Measurements from ENCODE around the gene LPAR1. TPM values are rescaled to one million over a fixed set of nuclear protein-coding genes. Genes with fewer than 3 reads are reported as not detected.

Gene LPAR1
- total and polyA plus RNA-seq, 2 donors (not counting 1 experiment from before 2014, with no cell fraction given), result 0.06 TPM; not detected in 1

DNA sequence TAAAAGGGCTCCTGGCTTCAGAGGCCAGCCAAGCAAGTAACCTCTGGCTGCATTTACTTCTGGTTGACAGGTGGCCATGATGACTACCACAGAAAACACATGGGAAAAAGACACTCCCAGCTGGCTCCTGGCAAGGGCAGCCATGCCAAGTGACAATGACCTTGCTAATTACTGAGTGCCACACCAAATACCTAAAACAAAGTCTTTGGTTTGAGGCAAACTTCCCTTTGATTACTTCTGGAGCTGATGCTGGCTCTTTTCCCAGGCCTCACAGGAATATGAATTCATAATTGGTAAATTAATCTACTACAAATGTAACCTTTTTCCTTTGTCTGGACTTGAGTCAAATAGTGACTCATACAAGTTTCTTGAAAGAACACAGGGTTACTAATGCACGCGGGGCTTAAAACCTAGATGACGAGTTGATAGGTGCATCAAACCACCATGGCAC lies 61.0 kb downstream of the LPAR1 start:
- Mint-ChIP-seq H3K27ac (no peak overlapping the region), H3K27me3 (no peaks in the 10 kb centered on the region), H3K4me1 (no peaks in the 10 kb centered on the region), H3K9me3 (ENCODE audit: insufficient read depth) (peaks cover 2% of the 10 kb centered on the region), H3K4me3 (no peak overlapping the region)
- ATAC-seq (ENCODE audit: low read depth) (no peak), DNase-seq (no peak)
- H3K4me2 ChIP-seq (replicated peaks; ENCODE audit: low read depth, low read length, poor library complexity, severe bottlenecking), result no peak overlapping the region
- WGBS (ENCODE audit: insufficient coverage), result 90% methylated on average over 3 of the region's 3 CpGs
- CTCF ChIA-PET, result no interaction called here
- intact Hi-C loops (cut with micrococcal nuclease), result no loop called here
- TF ChIP-seq EZH2 (IDR thresholded peaks at IDR 0.05; ENCODE audit: borderline replicate concordance, insufficient read depth, low read depth, low read length, poor library complexity, severe bottlenecking), result no peak
- TF ChIP-seq, protein P1, sequence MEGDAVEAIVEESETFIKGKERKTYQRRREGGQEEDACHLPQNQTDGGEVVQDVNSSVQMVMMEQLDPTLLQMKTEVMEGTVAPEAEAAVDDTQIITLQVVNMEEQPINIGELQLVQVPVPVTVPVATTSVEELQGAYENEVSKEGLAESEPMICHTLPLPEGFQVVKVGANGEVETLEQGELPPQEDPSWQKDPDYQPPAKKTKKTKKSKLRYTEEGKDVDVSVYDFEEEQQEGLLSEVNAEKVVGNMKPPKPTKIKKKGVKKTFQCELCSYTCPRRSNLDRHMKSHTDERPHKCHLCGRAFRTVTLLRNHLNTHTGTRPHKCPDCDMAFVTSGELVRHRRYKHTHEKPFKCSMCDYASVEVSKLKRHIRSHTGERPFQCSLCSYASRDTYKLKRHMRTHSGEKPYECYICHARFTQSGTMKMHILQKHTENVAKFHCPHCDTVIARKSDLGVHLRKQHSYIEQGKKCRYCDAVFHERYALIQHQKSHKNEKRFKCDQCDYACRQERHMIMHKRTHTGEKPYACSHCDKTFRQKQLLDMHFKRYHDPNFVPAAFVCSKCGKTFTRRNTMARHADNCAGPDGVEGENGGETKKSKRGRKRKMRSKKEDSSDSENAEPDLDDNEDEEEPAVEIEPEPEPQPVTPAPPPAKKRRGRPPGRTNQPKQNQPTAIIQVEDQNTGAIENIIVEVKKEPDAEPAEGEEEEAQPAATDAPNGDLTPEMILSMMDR (IDR thresholded peaks at IDR 0.05), result no peak
- no peaks in the 10 kb centered on the region for H3K27me3 ChIP-seq (replicated peaks in 1 of 4; ENCODE audit: control extremely low read depth in 1 of 4, control insufficient read depth in 3 of 4, insufficient read depth in 4 of 4, low read length in 3 of 4)
- H4K20me1 ChIP-seq (ENCODE audit: control insufficient read depth, insufficient read depth, low read length, poor library complexity, severe bottlenecking), result no peaks in the 10 kb centered on the region
- H3K9ac ChIP-seq (ENCODE audit: low read length), result no peak overlapping the region
- no peak overlapping the region for H2AFZ ChIP-seq (ENCODE audit: insufficient read depth, low read depth, low read length, poor library complexity, severe bottlenecking)
- no peaks in the 10 kb centered on the region for H3K9me3 ChIP-seq (ENCODE audit: control extremely low read depth in 1 of 3, control insufficient read depth in 2 of 3, insufficient read depth in 1 of 3, low read length in 2 of 3)
- no peak overlapping the region for H3K27ac ChIP-seq (ENCODE audit: low read length in 2 of 2)
- no peaks in the 10 kb centered on the region for H3K36me3 ChIP-seq (replicated peaks in 1 of 2; ENCODE audit: control extremely low read depth in 1 of 2, control insufficient read depth in 1 of 2, extremely low read depth in 1 of 2, insufficient read depth in 2 of 2, low read length in 1 of 2)
- POLR2A ChIA-PET, result no interaction called here
- H3K4me1 ChIP-seq (ENCODE audit: control insufficient read depth in 2 of 2, insufficient read depth in 2 of 2, low read length in 2 of 2), result no peaks in the 10 kb centered on the region
- H3K4me3 ChIP-seq (ENCODE audit: control extremely low read depth in 1 of 5, extremely low read depth in 1 of 5, insufficient read depth in 1 of 5, low read depth in 2 of 5, low read length in 4 of 5), result no peak overlapping the region
- H3K79me2 ChIP-seq (ENCODE audit: control insufficient read depth, insufficient read depth, low read length), result no peaks in the 10 kb centered on the region

DNA sequence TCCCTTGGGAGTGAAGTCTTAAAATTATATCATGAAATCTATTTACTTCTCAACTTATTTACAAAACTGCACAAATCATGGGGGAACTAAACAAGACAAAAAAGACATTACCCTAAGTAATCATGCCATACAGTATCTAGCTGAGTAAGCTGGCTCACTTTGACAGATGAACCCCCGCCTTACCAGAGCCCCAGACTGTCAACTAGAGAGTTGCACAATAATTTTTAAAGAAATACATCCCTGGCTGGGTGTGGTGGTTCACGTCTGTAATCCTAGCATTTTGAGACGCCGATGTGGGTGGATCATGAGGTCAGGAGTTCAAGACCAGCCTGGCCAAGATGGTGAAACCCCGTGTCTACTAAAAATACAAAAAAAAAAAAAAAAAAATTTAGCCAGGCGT lies 62.3 kb downstream of the LPAR1 start:
- Mint-ChIP-seq H3K27me3 (no peaks in the 10 kb centered on the region), H3K4me1 (no peaks in the 10 kb centered on the region), H3K9me3 (ENCODE audit: insufficient read depth) (no peaks in the 10 kb centered on the region), H3K4me3 (no peak overlapping the region), H3K27ac (no peak overlapping the region)
- H3K9ac ChIP-seq (ENCODE audit: low read length), result no peak overlapping the region
- no peak for DNase-seq
- H3K27me3 ChIP-seq (replicated peaks in 1 of 4; ENCODE audit: control extremely low read depth in 1 of 4, control insufficient read depth in 3 of 4, insufficient read depth in 4 of 4, low read length in 3 of 4), result no peaks in the 10 kb centered on the region
- H3K9me3 ChIP-seq (ENCODE audit: control extremely low read depth in 1 of 3, control insufficient read depth in 2 of 3, insufficient read depth in 1 of 3, low read length in 2 of 3), result no peaks in the 10 kb centered on the region
- no peak overlapping the region for H3K4me2 ChIP-seq (replicated peaks; ENCODE audit: low read depth, low read length, poor library complexity, severe bottlenecking)
- H3K79me2 ChIP-seq (ENCODE audit: control insufficient read depth, insufficient read depth, low read length), result no peaks in the 10 kb centered on the region
- no peak for ATAC-seq (ENCODE audit: low read depth)
- no peak overlapping the region for H3K27ac ChIP-seq (ENCODE audit: low read length in 2 of 2)
- H4K20me1 ChIP-seq (ENCODE audit: control insufficient read depth, insufficient read depth, low read length, poor library complexity, severe bottlenecking), result no peaks in the 10 kb centered on the region
- no peaks in the 10 kb centered on the region for H3K36me3 ChIP-seq (replicated peaks in 1 of 2; ENCODE audit: control extremely low read depth in 1 of 2, control insufficient read depth in 1 of 2, extremely low read depth in 1 of 2, insufficient read depth in 2 of 2, low read length in 1 of 2)
- no peak for TF ChIP-seq EZH2 (IDR thresholded peaks at IDR 0.05; ENCODE audit: borderline replicate concordance, insufficient read depth, low read depth, low read length, poor library complexity, severe bottlenecking)
- TF ChIP-seq, protein P1 (IDR thresholded peaks at IDR 0.05), result no peak
- no peak overlapping the region for H2AFZ ChIP-seq (ENCODE audit: insufficient read depth, low read depth, low read length, poor library complexity, severe bottlenecking)
- 67% methylated on average over 1 of the region's 6 CpGs for WGBS (ENCODE audit: insufficient coverage)
- intact Hi-C loops (cut with micrococcal nuclease), result no loop called here
- H3K4me1 ChIP-seq (ENCODE audit: control insufficient read depth in 2 of 2, insufficient read depth in 2 of 2, low read length in 2 of 2), result no peaks in the 10 kb centered on the region
- POLR2A ChIA-PET, result no interaction called here
- H3K4me3 ChIP-seq (ENCODE audit: control extremely low read depth in 1 of 5, extremely low read depth in 1 of 5, insufficient read depth in 1 of 5, low read depth in 2 of 5, low read length in 4 of 5), result no peak overlapping the region
- CTCF ChIA-PET, result no interaction called here

Data from B cell (primary cell).